Uterus (tissue), 2 donors: ENCODE measurements around the gene UBL3.

Experiments
- CTCF ChIP-seq, 4 experiments: fragments of 200-600 bp in 2 of 4; fragments of 450-650 bp in 2 of 4; sonication (generic) in 2 of 4; IDR thresholded peaks; one replicate each; pipeline ENCODE4 v1.5.1; 2016 to 2019; ENCODE audit warnings: antibody characterized with exemption in 4 of 4, mild to moderate bottlenecking in 2 of 4, moderate library complexity in 1 of 4
- POLR2A ChIP-seq, 2 donors: fragments of 450-650 bp; IDR thresholded peaks; one replicate each; pipeline ENCODE4 v1.6.1; 2016; ENCODE audit warnings: antibody characterized with exemption in 2 of 2, mild to moderate bottlenecking in 1 of 2, moderate library complexity in 1 of 2

GRCh38 chr13:29746148-29746677 is 104.2 kb downstream of the UBL3 start:
- TF ChIP-seq CTCF (IDR thresholded peaks at IDR 0.05), result no peak
- TF ChIP-seq POLR2A (IDR thresholded peaks at IDR 0.05), result no peak
